ENCODE measurements around the gene CDIPT. TPM values are rescaled to one million over a fixed set of nuclear protein-coding genes. Genes with fewer than 3 reads are reported as not detected.

Gene CDIPT
- total RNA-seq, 2 experiments from 2014 or later: 57.2 to 58.1 TPM

DNA sequence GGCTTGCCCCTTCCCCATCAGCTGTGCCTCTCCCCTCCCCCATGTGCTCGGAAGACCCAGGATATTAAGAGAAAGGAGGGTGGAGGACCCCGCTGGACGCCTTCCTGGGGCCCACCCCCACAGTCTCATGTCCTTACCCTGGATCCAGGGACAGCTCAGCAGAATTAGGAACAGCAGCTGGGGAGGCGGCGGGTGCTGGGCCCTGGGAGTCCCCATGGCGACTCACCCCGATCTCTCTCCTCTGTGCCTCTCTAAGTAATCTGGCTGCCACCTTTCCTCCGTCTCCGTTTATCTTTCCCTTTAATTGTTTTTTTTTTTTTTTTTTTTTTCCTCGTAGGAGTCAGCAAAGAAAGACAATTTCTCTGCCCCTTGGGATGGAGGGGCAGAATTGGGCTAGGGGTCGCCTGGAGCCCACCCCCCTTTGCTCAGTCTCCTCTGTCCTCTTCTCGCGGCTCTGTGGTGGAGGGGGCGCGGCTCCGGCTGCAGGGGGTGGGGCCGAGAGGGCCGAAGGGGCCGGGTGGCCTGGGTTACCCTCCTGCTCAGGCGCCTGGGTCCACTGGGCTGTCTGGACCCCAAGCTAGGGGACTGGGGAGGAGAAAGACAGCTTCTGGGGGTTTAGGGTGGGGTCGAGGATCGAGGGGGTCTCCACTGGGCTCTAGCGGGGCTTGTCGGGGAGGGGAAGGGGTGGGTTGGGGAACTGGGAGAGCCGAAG, 35.9 kb upstream of the CDIPT start:
- ChIA-PET CTCF (interaction anchor here (1.2 kb wide), 1 partner anchor 51 kb away, joined by 5 read pairs; no protein-coding TSS in a partner anchor), POLR2A (interaction anchor here (0.6 to 2.4 kb wide), 3 partner anchors 24 to 74 kb away, joined by 4 to 12 read pairs (median 4); partner anchors contain the start of genes KCTD13 and TAOK2)

DNA sequence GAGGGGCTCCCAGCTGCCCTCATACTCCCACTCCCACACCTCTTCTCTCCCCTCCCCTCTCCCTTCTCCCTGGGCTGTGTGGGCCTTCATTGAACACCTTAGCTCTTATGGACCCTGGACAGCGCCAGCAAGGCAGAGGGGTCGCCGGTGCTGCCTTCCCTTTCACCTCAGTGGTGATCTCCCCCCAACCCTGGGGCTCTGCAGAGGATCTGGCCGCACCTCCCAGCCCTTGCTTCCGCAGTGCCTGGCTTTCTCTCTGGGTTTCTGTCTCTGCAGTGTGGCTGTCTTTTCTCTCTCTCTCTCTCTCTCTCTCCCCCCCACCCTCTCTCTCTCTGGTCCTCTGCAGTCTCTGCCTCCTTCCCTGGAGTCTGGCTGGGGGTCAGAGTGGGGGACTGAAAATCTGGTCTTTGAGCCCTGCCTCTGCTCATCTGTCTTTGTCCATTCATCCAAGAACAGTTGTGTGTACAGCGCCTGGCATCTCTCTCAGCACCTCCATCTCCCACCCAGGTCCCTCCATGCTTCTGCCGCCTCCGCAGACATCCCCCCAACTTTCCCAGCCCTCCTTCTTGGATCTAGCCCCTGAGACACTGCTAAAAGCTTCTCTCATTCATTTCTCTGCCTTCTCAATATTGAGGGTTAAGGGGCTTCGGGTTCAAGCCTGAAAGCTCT, 35.2 kb upstream of the CDIPT start:
- CTCF ChIA-PET: no interaction called here
- POLR2A ChIA-PET: interaction anchor here (0.6 kb wide), 1 partner anchor 23 kb away, joined by 4 read pairs; no protein-coding TSS in a partner anchor

DNA sequence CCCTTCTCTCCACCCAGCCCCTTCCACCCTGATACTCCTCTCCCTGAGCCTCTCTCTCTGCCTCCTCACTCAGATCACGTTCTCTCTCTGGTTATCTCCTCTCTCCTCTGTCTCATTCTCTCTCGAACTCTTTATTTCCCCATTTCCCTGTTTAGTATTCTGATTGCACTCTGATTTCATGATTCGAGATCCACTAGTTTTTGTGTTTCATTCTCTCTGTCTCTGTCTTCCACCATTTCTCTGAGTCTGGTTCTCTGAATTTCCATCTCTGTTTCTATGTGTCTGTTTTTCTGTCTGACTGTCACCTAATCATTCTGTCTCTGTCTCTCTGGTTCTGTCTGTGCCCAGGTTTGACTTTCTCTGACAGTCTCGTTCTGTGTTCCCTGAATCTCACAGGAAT, 34.3 kb upstream of the CDIPT start:
- ChIA-PET CTCF (no interaction called here), POLR2A (no interaction called here)

DNA sequence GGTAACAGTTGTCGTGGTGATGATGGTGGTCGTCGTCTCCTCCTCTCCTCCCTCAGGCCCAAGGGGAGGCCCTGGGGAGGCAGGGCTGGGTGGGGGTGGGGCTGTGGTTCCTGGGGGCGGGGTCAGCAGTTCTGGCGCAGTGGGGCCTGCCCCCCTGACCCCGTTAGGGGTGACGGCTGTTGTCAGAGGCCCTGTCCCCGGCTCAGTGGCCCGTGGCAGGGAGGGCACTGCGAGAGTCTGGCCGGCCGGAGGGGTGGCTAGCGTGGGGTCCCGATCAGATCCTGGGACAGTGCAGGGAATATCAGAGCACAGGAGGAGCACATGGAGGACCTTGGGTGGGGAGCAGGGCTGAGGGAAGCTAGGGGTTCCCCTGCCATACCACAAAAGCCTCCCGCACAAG, 33.8 kb upstream of the CDIPT start:
- CTCF ChIA-PET: no interaction called here

DNA sequence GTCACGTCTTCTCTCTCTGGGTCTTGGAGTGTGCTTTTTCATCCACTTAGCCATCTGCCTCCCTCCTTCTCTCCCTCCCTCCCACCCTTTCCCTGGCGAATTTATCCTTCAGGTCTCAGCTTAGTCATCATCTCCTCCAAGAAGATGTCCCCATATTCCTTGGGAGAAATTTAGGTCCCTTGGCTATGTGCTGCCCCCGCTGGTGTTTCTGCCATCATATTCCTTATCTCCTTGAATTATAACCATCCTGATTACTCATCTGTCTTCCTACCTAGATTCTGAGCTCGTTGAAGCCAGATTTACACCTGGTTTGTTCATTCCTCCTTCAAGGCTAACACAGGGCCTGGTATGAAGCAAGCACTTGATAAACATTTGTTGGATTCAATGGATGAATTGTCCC, 31.3 kb upstream of the CDIPT start:
- CTCF ChIA-PET: interaction anchor here (0.6 kb wide), 1 partner anchor 1082 kb away, joined by 3 read pairs; no protein-coding TSS in a partner anchor
- POLR2A ChIA-PET: no interaction called here

More for the DNA sequence above, 33.8 kb upstream of the CDIPT start:
- POLR2A ChIA-PET: no interaction called here

DNA sequence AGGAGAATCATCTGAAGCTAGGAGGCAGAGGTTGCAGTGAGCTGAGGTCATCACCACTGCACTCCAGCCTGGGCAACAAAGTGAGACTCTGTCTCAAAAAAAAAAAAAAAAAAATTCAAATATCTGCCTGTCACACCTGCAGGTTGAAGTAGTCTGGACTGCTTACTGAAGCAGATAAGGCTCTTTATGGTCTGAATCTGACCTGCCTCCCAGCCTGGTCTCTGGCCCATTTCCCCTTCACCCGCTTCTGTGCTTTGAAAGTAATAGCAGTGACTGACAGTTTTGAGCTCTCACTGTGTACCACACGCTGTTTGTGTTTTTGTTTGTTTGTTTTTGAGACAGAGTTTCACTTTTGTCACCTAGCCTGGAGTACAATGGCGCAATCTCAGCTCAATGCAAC, 30.5 kb upstream of the CDIPT start:
- ChIA-PET CTCF (interaction anchor here (0.6 kb wide), 1 partner anchor 1082 kb away, joined by 3 read pairs; no protein-coding TSS in a partner anchor), POLR2A (no interaction called here)

DNA sequence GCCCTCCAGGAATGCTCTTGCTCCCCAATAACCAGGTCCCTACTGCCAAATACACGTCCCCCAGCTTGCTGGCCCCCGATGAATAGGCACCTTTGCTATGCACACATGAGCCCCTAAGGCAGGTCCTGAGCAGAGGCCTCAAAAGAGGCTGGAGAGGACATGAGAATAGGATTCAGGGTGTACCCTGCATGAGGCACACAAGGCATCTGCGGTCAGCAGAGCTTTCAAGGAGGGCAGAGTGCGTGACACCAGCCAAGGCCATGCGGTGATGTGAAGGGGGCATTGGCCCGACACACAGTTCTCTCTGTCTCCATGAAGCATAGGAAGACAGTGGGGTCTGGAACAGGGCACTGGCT, 29.4 kb upstream of the CDIPT start:
- CTCF ChIA-PET: no interaction called here
- POLR2A ChIA-PET: no interaction called here

DNA sequence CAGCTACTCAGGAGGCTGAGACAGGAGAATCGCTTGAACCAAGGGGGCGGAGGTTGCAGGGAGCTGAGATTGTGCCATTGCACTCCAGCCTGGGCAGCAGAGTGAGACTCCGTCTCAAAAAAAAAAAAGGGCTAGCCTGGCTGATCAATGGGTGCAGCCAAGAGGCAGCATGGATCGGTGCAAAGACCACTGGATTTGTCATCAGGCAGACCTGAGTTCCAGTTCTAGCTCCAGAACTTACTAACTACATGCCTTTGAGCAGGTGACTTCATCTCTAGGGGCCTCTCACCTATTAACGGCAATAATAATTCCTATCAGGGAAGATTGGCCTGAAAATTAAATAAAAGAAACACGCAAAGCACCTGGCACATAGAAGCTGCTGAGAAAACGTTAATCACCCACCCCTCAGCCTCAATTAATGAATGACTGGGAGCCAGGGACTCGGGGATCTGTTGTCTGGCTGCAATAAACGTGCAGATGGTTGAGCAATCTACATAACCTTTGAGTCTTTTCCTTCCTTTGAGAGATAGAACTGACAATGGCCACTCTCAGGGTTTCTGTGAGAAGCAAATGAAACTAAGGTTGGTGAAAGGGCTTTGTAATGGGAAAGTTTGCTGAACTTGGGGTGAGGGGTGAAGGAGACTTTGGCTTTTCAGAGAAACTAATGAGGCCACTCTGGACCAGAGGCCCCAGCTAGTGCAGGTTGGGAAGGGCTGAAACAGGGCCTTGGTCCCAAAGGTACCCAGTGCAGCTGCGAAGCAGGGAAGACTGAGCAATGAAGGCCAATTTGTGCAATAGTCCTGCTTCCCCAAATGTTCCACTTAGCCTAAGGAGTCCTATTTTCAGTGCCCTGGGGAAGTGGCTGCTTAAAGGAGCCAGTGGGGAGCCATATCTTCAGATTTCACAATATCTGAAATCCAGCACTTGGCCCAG, 28.8 kb upstream of the CDIPT start:
- POLR2A ChIA-PET: no interaction called here
- CTCF ChIA-PET: interaction anchor here (0.6 kb wide), 1 partner anchor 255 kb away, joined by 3 read pairs; no protein-coding TSS in a partner anchor

DNA sequence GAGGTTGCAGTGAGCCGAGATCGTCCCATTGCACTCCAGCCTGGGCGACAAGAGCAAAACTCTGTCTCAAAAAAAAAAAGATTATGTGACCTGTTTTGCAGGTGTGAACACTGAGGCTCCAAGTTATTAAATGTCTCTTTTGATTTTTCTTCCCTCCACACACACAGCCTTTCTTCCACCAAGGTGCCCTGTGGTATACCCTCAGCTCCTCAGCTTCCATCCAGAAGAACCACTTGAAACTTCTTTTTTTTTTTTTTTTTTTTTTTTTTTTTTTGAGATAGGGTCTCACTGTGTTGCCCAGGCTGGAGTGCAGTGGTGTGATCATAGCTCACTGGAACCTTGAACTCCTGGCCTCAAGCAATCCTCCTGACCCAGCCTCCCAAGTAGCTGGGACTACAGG, 26.3 kb upstream of the CDIPT start:
- ChIA-PET CTCF (interaction anchor here (0.5 kb wide), 1 partner anchor 49 kb away, joined by 5 read pairs; no protein-coding TSS in a partner anchor), POLR2A (interaction anchor here (0.6 kb wide), 1 partner anchor 213 kb away, joined by 10 read pairs; no protein-coding TSS in a partner anchor)

DNA sequence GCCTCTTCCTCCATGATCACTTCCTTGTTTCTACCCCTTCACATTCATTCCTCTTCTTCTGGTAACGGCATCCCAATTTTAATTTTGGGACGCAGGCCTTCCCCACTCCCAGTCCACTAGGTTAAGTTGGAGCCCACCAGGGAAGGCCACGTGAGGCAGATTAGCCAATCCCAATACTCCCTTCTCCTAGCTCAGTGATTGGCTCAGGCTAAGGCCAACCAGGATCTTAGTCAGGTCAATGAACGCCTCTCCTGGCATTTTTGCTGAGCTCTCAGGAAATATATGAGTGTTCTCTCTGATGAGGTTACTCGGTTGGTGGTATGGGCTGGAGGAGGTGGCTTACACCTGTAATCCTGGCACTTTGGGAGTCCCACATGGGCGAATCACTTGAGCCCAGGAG, 21.0 kb upstream of the CDIPT start:
- CTCF ChIA-PET: no interaction called here

DNA sequence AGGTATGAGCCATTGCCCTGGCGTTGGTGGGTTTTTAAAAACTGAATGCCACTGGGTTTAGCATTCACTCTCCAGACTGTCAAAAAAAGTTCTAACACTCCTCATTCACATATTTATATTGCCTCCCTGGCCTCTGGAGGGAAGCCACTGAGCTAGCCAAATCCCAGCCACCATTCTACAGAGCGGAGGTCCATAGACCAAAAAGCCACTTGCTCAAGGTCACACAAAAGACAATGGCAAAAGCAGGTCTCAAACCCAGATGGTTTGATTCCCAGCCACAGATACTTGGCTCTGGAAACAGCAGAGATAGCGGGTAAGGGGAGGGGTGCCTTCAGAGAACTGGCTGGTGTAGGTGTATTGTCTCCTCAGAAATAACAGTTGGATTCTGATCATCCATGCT, 18.0 kb upstream of the CDIPT start:
- ChIA-PET POLR2A (no interaction called here), CTCF (interaction anchor here (0.5 kb wide), 1 partner anchor 56 kb away, joined by 4 read pairs; no protein-coding TSS in a partner anchor)

More for the DNA sequence above, 21.0 kb upstream of the CDIPT start:
- POLR2A ChIA-PET: no interaction called here

DNA sequence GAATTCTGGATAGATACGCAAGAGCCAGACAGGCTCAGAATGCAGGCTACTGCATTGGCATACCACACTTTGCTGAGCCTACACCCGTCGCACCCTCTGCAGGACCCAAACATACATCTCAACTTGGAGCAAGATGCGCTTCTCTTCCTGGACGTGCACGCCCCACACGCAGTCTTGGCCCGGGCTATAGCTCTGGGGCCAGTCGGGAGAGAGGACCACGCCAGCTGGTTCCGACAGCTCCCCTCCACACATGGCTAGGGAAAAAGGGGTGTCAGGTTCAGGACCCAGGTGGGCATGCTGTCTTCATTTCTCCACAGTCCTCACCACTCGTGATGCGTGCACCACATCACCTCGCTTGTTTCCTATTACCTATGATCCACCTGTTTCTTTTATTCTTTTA, 15.1 kb upstream of the CDIPT start:
- POLR2A ChIA-PET: interaction anchor here (0.6 kb wide), 1 partner anchor 51 kb away, joined by 9 read pairs; no protein-coding TSS in a partner anchor

DNA sequence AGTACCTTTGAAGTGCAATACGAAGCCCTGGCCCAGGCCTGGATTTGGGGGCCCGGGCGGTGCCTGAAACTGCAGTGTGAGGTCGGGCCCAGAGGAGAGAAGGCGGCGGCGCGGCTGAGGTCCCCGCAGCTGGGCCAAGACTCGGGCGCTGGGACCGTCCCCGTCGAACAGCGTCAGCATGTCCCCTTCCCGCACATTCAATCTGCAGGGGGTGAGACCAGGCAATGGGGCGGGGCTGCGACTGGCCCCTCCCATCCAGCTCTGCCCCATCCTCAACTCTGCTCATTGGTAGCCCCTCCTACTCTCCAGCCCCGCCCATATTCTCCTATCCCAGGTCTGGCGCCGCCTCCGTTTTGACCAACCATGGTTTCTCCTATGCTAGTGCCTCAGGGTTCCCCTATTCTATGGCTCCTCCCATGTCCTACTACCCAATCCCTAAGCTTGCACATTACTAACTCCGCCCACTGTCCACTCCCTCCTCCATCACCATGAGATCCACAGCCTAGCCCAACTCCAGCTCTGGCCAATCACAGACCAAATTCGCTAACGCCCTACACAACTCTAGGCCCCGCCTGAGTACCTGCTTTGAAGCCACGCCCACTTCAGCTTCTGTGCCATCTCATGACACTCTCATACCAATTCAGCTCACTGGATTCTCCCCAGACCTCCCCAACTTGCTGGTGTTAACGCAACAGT, 14.4 kb upstream of the CDIPT start:
- POLR2A ChIA-PET: interaction anchor here (0.6 kb wide), 1 partner anchor 52 kb away, joined by 9 read pairs; no protein-coding TSS in a partner anchor
- CTCF ChIA-PET: interaction anchor here (0.5 to 2.2 kb wide), 3 partner anchors 29 to 154 kb away, joined by 3 to 6 read pairs (median 3); no protein-coding TSS in a partner anchor

More for the DNA sequence above, 15.1 kb upstream of the CDIPT start:
- CTCF ChIA-PET: interaction anchor here (0.5 to 2.2 kb wide), 3 partner anchors 30 to 154 kb away, joined by 3 to 6 read pairs (median 3); no protein-coding TSS in a partner anchor

DNA sequence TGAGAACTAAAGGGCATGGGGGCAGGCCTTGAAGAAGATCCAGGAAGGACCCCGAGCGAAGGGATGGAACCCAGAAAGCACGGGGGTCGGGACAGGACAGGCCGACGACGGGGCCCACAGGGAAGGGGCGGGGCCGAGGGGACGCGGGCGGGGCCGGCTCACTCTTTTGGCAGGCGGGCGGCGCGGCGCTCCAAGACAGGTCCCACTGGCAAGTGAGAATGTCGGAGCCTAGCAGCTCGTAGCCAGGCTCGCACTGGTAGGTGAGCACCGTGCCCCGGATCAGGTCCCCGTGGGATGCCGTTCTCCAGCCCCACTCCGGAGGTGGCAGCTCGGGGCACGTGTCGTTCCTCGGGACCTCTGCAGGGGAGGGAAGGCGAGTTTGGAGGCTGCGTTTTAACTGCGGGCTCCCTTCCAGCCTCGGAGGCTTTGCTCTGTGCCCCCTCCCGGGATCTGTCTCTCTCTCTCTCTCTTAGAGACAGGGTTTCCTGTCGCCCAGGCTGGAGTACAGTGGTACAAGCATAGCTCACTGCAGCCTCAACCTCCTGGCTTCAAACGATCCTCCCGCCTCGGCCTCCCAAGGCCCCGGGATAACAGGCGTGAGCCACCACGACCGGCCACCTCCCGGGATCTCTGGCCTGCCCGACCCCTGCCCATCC, 13.7 kb upstream of the CDIPT start:
- POLR2A ChIA-PET: no interaction called here
- CTCF ChIA-PET: interaction anchor here (1.2 to 2.2 kb wide), 2 partner anchors 28 to 155 kb away, joined by 3 to 6 read pairs; no protein-coding TSS in a partner anchor

DNA sequence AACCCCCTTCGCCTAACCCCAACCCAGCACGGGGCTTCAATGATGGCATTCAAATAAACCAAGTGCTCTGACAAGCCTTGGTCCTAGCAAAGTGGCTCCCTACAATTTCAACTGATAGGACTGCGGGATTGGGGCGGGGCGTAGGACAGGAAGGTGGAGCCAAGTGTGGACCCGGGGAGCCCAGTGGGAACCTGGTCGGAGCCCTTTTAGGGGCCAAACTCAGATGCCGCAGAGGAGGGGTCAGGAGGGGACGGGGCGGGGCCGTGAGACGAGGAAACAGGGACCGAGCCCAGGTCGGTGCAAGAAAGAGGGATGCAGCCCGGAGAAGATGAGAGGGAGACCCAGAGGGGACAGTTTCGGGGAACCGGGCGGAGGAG, 13.2 kb upstream of the CDIPT start:
- POLR2A ChIA-PET: no interaction called here

DNA sequence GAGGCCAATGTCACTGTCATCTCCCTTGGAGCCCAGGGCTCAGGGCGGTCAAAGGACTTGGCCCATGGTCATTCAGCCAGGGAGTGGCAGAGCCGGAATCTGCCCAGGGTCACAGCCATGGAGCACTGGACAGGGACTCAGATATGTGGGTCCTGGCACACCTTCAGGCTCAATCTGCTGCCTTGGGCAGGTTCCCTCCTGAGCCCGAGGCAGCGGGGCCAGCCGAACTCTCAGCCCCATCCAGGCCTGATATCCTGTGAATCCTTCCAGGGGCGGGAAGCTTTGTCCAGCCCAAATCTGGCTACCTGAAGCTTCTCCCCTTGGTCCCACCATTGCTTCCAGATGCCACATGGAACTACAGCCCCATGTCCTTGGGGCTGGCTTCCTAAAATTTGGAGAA, 12.2 kb upstream of the CDIPT start:
- ChIA-PET CTCF (interaction anchor here (0.7 kb wide), 1 partner anchor 183 kb away, joined by 3 read pairs; no protein-coding TSS in a partner anchor), POLR2A (interaction anchor here (0.7 kb wide), 1 partner anchor 23 kb away, joined by 4 read pairs; no protein-coding TSS in a partner anchor)

More for the DNA sequence above, 13.2 kb upstream of the CDIPT start:
- CTCF ChIA-PET: interaction anchor here (0.6 to 2.2 kb wide), 3 partner anchors 28 to 156 kb away, joined by 3 to 6 read pairs (median 3); no protein-coding TSS in a partner anchor

DNA sequence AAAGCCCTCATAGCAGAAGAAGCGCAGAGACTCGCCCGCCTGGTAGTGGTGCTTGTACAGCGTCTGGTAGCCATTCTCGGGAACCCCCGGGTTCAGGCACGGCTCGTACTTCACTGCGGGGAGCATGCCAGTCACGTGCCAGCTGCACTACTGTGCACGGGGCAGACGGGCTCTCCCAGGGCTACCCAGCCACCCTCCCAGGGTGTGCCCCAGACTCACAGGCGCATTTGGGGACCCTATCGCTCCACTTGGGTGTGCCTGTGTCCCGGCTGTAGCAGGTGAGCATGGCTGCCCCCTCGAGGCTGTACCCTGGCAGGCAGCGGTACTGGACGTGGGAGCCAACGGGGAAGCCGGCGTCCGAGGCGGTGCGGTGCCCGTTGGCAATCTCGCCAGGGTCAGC, 10.3 kb upstream of the CDIPT start:
- ChIA-PET CTCF (no interaction called here), POLR2A (no interaction called here)

All from activated CD8-positive, alpha-beta memory T cell treated with anti-CD3 and anti-CD28 coated beads for 36 hours (primary cell).